ENCODE data around the gene ACER3. TPM values are rescaled to one million over a fixed set of nuclear protein-coding genes. Genes with fewer than 3 reads are reported as not detected.

Gene ACER3
- total RNA-seq, 1 experiment from 2014 or later, result 21.0 TPM

DNA sequence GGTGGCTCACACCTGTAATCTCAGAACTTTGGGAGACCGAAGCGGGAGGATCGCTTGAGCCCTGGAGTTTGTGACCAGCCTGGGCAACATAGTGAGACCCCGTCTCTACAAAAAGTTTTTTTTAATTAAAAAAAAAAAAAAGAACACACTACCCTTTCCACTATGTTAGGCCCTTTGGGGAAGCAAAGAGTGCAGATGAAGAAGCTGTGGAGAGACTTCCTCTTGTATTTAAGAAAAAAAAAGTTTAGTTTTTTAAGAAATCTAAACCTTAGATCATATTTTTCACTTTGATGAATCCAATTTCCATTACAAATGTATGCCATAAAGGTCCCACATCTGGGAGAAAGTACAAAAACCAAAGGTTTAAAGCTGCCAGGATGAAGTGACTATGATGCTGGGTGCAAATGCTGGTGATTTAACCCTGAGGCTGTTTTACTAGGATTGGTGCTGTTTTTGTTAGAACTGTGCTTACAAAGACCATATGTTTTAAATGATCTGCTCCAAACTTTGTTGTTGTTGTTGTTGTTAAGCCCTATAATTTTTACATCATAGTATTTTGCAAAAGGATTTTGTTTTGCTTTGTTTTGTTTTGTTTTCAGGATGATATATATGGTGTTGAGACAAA lies 28.9 kb upstream of the ACER3 start:
- Mint-ChIP-seq H3K4me3 (ENCODE audit: low read depth, unreplicated experiment) (no peak overlapping the region), H3K27me3 (ENCODE audit: unreplicated experiment) (no peaks in the 10 kb centered on the region), H3K4me1 (ENCODE audit: low read depth, unreplicated experiment) (no peaks in the 10 kb centered on the region), H3K27ac (ENCODE audit: unreplicated experiment) (no peak overlapping the region), H3K9me3 (ENCODE audit: low read depth, unreplicated experiment) (no peaks in the 10 kb centered on the region), H3K36me3 (ENCODE audit: insufficient read depth, unreplicated experiment) (no peaks in the 10 kb centered on the region)
- no peak for DNase-seq
- intact Hi-C loops (cut with micrococcal nuclease; ENCODE audit: unreplicated experiment), result no loop called here
- no TSS peak for BruUV-seq (replicated peaks)
- TF ChIP-seq, protein P1, sequence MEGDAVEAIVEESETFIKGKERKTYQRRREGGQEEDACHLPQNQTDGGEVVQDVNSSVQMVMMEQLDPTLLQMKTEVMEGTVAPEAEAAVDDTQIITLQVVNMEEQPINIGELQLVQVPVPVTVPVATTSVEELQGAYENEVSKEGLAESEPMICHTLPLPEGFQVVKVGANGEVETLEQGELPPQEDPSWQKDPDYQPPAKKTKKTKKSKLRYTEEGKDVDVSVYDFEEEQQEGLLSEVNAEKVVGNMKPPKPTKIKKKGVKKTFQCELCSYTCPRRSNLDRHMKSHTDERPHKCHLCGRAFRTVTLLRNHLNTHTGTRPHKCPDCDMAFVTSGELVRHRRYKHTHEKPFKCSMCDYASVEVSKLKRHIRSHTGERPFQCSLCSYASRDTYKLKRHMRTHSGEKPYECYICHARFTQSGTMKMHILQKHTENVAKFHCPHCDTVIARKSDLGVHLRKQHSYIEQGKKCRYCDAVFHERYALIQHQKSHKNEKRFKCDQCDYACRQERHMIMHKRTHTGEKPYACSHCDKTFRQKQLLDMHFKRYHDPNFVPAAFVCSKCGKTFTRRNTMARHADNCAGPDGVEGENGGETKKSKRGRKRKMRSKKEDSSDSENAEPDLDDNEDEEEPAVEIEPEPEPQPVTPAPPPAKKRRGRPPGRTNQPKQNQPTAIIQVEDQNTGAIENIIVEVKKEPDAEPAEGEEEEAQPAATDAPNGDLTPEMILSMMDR (IDR thresholded peaks at IDR 0.05; ENCODE audit: unreplicated experiment), result no peak
- CTCF ChIA-PET, result no interaction called here

DNA sequence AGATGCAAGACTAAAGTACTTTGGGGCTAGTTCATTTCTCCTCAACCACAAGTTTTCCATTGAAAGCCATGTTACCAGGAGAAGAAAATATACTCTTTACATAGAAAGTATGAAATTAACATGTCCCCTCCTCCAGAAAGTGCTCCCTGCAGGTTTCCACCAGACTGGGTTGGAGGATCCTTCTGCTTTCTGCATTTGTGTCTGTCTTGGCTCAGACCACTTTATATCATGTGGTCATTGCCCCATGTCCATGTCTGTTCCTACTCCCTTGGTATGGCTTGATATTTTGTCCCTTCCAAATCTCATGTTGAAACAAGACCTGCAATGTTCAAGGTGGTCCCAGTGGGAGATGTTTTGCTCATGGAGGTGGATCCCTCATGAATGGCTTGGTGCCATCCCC lies 28.4 kb upstream of the ACER3 start:
- intact Hi-C loops (cut with micrococcal nuclease; ENCODE audit: unreplicated experiment), result no loop called here
- TF ChIP-seq, protein P1 (IDR thresholded peaks at IDR 0.05; ENCODE audit: unreplicated experiment), result no peak
- H3K4me1 Mint-ChIP-seq (ENCODE audit: low read depth, unreplicated experiment), result no peaks in the 10 kb centered on the region
- BruUV-seq (replicated peaks), result no TSS peak
- H3K9me3 Mint-ChIP-seq (ENCODE audit: low read depth, unreplicated experiment), result no peaks in the 10 kb centered on the region
- CTCF ChIA-PET, result no interaction called here
- no peak overlapping the region for H3K4me3 Mint-ChIP-seq (ENCODE audit: low read depth, unreplicated experiment)
- H3K27ac Mint-ChIP-seq (ENCODE audit: unreplicated experiment), result no peak overlapping the region
- H3K27me3 Mint-ChIP-seq (ENCODE audit: unreplicated experiment), result no peaks in the 10 kb centered on the region
- no peaks in the 10 kb centered on the region for H3K36me3 Mint-ChIP-seq (ENCODE audit: insufficient read depth, unreplicated experiment)
- DNase-seq, result no peak

DNA sequence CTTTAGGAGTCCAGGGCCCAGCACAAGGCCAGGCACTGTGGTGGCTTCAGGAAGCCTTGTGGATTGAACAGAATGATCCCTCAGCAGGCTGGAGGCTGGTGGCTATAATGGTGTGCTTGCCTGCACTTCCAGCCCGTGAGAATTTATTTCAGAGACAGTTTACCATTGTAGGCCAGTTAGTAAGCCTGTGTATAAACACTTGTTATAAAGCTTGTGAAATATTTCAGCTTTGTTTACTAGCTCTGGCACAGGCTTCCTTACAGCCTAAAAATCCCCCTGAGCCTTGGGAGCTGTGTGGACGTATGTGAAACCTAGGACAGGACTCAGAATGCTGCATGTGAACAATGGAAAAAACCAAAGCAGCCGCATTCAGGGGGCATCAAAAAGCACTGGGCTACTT lies 26.6 kb upstream of the ACER3 start:
- no peaks in the 10 kb centered on the region for H3K36me3 Mint-ChIP-seq (ENCODE audit: insufficient read depth, unreplicated experiment)
- BruUV-seq (replicated peaks), result no TSS peak
- no peaks in the 10 kb centered on the region for H3K27me3 Mint-ChIP-seq (ENCODE audit: unreplicated experiment)
- CTCF ChIA-PET, result no interaction called here
- no peaks in the 10 kb centered on the region for H3K9me3 Mint-ChIP-seq (ENCODE audit: low read depth, unreplicated experiment)
- H3K27ac Mint-ChIP-seq (ENCODE audit: unreplicated experiment), result no peak overlapping the region
- no peaks in the 10 kb centered on the region for H3K4me1 Mint-ChIP-seq (ENCODE audit: low read depth, unreplicated experiment)
- DNase-seq, result no peak
- intact Hi-C loops (cut with micrococcal nuclease; ENCODE audit: unreplicated experiment), result no loop called here
- H3K4me3 Mint-ChIP-seq (ENCODE audit: low read depth, unreplicated experiment), result no peak overlapping the region
- TF ChIP-seq, protein P1 (IDR thresholded peaks at IDR 0.05; ENCODE audit: unreplicated experiment), result no peak

DNA sequence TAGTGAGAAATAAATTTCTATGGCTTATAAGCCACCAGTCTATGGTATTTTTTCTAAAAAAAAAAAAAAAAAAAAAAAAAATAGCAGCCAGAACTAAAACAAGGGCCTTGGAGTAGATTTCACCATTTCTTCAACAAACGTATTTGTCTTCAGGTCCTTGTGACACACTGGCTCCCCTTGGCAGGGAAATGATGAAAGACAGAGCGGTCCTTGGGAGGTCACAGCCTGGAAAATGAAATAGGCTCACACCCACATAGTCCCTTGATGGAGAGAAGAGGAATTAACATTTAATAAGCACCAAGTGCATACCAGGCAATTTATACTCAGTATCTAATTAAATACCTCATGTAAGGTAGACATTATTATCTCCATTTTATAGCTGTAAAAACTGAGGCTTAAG lies 25.7 kb upstream of the ACER3 start:
- H3K36me3 Mint-ChIP-seq (ENCODE audit: insufficient read depth, unreplicated experiment), result no peaks in the 10 kb centered on the region
- no peaks in the 10 kb centered on the region for H3K9me3 Mint-ChIP-seq (ENCODE audit: low read depth, unreplicated experiment)
- intact Hi-C loops (cut with micrococcal nuclease; ENCODE audit: unreplicated experiment), result no loop called here
- TF ChIP-seq, protein P1 (IDR thresholded peaks at IDR 0.05; ENCODE audit: unreplicated experiment), result no peak
- CTCF ChIA-PET, result interaction anchor here (0.6 kb wide), 1 partner anchor 35 kb away, joined by 4 read pairs; no protein-coding TSS in a partner anchor
- no peak overlapping the region for H3K4me3 Mint-ChIP-seq (ENCODE audit: low read depth, unreplicated experiment)
- no peak overlapping the region for H3K27ac Mint-ChIP-seq (ENCODE audit: unreplicated experiment)
- no peak for DNase-seq
- no TSS peak for BruUV-seq (replicated peaks)
- no peaks in the 10 kb centered on the region for H3K4me1 Mint-ChIP-seq (ENCODE audit: low read depth, unreplicated experiment)
- H3K27me3 Mint-ChIP-seq (ENCODE audit: unreplicated experiment), result no peaks in the 10 kb centered on the region
